HG02763 (cell line): ENCODE results near the gene ARHGEF10L.

Experiments used
- ATAC-seq: cut with Tn5 transposase; IDR thresholded peaks from one replicate; pipeline ENCODE4 v1.9.1; 2021; ENCODE audit warnings: mild to moderate bottlenecking, moderate library complexity; ENCODE audit not compliant: unreplicated experiment

Gene ARHGEF10L

DNA sequence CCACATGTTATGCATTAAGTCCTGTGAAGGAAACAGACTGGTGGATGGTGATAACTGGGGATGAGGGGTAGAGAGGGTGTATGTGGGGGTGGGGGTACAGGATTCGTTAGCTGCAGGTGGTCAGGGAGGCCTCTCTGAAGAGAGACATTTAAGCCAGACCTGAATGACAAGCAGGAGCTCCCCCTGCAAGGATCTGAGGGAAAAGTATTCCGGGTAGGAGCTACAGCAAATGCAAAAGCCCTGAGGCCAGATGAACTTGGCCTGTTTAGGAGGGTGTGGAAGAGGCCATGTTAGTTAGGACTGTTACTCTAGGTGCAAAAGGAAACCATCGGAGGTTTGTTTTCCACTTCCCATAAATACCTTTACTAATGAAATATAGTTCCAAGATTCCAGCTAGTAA, 9.9 kb downstream of the ARHGEF10L start:
- no peak for ATAC-seq

DNA sequence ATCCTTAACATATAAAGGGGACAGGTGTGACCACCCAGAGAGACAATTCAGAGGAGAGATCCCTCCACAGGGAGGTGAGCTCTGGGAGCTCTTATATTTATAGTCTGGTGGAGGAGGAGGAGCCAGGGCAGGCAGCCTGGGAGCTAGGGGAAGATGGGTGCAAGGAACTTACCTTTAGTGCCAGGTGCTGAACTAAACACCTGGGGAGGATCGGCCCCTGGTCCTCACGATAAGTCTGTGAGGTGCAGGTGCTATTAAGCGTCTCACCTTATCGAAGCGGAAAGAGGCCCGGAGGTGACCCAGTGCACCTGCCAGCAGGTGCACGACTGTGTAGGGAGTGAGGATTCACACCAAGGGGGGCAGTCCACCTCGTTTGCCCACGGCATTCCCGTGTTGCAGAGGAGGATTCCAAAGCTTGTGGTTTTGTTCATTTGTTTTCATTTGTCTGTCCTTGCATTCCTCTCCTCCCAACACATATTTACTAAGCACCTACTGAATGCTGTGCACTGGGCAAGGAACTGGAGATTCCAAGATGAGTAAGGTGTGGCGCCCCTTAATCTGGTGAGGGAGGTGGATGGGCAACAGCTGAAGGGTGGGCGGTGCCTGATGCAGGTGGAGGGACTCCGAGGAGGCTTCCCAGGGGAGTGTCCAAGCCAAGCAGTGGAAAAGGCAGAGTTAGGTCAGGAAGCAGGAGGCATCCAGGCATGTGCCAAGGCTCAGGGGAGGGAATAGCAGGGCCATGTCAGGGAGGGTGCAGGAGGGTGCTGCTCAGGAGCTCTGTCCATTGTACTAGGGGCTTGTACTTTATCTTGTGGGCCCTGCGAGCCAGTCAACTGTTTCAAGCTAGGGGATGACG, 11.5 kb downstream of the ARHGEF10L start:
- no peak for ATAC-seq

DNA sequence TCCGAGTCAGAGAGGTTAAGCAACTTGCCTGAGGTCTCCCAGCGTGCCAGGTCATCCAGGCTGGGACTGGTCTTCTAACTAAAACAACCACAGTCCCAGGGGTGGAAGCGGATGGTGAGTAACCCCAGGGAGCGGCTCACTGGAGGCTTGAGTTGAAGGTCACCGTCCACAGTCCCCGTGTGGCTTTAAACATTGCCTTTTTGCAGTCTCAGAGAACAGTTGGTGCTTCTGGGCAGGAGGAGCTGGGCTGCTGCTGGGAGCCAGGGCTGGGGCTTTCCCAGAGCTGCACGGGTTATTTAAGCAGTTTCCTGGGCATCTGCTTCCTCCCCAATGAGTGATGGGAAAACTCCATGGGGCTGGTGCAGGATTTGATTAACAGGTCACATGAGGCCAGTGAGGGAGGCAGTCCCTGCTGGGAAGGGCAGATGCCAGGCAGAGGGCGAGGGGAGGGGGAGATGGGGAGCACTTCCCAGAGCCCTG, 12.3 kb downstream of the ARHGEF10L start:
- no peak for ATAC-seq

DNA sequence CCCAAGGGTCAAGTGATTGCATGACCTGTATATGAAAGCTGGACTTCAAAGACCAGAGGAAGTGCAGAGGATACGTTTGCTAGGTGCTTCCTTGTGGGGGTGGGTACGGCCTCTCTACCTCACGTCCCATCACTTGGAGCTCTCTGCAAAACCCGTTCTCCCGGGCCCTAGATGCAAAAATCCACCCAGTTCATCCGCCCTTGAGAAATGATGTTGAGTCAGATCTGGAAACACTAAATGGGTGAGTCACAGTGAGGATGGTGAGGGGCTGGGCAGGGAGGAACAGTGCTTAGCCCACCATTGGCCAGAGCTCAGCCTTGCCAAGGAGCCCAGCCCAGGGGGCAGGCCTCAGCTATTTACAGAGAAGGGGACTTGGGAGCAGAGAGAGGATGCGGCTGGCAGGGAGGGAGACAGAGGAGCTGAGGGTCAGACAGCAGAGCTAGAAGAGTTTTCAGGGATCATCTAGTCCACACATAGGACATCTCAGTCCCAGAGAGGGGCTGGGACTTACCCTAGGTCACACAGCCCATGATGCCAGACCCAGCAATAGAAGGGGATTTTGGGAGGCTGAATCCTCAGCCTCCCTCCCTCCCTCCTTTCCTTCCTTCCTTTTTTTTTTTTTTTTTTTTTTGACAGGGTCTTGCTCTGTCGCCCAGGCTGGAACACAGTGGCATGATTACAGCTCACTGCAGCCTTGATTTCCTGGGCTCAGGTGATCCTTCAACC, 14.6 kb downstream of the ARHGEF10L start:
- no peak for ATAC-seq

DNA sequence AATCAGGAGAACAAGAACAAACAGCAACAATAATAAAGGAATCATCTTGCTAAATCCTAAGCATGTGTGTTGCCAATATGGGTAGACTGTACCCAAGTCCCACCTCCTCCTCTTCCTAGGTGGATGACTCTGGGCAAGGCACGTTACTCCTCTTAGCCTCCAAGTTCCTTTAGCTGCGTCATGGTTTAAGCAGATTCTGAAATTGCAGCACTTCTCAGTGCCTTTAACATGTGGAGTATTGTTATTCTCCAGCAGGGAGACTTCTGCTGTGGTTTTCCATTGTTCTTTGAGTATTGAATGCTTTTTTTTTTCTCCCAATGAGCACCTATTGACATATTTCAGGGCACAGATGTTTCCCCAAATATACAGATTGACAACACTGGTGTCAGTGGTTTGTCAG, 15.5 kb downstream of the ARHGEF10L start:
- no peak for ATAC-seq

DNA sequence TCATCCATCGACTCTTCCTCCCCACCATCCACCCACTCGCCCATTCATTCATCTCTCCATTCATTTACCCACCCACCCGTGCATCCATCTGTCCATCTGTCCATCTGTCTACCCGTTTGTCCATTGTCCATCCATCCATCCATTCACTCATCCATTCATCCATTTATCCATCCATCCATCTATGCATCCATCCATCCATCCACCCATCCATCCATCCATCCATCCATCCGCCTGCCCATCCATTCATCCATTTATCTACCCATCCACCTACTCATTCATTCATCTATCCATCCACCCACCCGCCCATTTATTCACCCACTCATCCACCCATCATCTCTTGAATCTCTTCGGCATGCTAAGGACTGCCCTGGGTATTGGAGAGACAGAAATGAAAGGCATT, 18.5 kb downstream of the ARHGEF10L start:
- no peak for ATAC-seq

DNA sequence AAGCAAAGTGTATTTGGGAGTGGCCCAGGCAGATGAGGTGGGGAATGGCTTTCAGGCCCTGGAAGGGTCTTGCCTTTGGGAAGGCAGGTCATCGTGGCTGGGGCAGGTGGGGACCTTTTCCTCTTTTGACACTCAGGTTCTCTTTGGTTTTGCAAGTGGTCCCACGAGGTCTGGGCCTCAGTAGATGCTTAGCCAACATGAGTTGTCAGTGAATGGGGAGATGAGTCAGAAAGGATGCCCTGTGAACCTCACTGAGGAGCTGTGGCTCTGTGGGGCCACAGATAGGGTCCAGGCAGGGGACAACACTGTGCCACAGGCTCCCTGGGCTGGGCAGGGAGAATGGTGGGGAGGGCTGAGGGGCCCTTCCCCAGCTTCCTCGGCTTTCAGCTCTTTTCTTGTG, 19.0 kb downstream of the ARHGEF10L start:
- no peak for ATAC-seq

DNA sequence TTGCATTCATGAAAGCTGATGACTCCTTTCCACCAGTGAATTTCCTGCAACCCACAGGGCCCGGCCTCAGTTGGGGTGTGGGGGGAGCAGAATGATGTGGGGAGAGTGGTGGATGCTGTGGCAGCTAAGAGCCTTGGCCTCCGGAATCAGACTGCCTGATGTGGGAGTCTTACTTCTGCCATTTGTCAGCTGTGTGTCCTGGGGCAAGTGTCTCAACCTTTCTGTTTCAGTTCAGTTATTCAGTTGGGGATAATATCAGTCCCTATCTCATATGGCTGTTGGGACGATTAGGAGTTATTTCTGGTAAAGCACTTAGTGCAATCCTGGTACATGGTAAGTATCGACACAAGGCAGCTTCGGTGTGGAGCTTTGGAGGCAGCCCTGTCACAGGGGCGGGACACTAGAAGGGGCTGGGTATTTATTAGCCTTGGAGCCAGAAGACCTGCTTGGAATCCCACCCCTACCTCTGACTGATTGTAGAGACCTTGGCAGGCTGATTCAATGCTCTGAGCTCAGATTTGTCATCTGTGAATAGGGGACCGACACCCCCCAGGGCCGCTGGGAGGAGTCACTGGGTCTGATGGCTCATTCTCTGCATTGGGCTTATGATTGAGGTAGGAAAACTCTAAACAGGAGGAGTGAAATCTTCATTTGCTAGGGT, 19.6 kb downstream of the ARHGEF10L start:
- no peak for ATAC-seq

DNA sequence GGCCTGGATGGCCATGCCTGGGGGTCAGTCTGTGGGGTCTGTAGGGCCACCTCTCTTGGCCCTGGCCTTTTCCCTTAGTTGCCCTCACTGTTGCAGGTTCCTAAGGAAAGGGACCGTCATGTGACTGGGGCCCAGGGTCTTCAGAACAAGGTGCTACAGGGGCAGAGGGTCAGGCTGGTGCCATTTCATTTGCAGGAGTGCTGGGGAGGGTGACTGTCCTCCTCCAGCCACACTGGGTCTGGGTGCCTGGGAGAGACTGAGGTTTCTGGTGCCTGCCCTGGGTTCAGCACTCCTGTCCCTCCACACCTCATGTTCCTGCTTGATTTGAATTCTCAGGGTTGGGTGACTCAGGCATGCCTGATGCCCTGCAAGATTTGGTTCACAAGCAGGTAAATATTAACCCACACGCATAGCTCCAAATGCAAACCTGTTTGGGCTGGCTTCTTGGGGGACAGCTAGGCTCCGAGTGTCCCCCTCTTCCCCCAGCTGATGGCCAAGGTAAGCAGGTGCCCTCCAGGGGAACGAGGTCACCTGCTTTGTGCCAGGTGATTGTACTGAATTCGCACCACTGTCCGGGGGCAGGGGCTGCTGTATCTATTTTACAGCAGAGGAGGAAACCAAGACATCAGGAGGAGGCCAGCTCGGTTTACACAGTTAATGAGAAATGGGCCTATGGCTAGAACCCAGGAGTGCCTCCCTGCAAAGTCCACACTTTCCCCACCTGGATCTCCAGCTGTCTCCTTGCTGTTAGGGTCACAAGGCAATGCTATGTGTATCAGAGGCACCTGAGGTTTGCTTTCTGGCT, 20.3 kb downstream of the ARHGEF10L start:
- no peak for ATAC-seq

DNA sequence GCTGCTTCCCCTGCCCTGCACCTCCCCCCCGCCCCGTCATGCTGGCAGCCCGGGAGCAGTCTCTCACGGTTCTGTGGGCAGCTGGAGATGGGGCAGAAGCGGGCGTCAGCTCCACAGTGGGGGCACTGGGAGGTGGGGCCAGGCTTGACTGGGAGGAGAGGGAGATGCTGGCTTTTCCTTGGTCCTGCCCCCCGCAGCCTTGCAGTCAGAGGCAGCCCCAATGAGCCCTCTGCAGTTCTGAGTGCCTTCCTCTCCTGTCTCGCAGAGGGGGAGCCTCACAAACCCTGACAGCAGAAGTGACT, 21.7 kb downstream of the ARHGEF10L start:
- ATAC-seq = no peak

DNA sequence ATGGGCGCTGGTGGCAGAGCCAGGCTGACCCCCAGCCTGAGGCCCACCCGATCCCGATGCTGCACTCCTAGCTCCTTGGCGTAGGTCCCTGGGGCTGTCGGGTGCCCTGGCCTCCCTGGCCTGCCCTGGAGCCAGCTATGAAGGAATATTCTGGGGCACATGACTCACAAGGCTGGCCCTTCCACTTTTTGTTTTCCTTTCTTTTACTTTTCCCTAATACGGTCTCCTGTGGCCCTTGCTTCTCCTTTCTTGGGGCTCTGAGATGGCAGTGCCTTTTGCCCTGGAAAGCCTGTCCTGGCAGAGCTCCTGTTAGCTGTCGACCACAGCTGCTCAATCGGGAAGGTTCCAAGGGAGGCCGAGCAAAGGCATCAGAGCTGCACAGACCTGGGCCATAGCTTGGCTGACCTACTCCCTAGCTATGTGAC, 22.1 kb downstream of the ARHGEF10L start:
- ATAC-seq = no peak

DNA sequence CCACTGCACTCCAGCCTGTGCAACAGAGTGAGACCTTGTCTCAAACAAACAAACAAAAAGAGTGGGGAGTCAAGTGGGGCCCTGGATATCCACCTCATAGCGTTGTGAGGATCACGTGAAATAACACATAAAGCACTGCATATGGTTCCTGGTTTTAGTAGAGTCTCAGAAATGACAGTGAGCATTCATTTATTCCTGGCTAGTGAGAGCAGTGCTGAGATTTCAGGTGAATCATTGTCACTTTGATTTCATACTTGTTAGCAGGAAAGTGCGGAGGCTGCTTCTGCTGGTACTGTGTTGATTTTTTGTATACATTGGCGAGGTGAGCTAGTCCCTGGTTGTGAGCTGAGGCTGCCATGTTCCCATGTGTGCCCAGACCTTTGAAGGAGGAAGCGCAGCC, 22.9 kb downstream of the ARHGEF10L start:
- ATAC-seq = no peak

DNA sequence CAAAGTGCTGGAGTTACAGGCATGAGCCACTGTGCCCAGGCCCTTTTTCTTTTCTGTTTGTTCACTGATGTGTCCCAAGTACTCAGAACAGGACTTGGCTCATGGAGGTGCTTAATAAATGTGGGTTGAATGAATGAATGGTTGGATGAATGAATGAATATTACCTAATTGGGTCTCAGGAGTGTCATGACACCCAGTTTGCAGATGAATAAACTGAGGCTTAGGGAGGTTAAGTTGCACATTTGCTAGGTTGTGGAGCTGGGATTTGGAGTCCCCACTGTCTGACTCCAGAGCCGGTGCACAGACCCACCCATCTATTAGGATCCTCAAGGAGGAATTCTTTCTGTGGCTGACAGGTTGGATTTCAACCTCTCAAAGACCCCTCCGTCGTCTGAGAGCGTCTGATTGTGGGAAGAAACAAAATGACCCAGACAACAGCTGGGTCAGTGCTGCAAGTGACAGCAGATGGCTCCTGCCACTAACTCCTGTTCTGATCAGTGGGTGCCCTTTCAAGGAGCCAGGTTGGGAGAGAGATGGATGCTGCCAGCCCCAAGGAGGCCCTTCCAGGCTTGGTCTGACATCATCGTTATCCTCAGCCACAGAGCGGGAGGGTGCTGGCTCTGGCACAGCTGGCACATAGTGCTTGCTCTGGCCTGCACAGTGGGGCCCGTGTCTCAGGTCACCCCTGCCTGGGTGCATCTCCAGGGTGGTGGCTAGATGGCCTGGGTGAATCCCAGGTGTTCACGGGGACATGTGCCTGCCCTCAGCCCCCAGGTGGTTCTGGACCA, 24.2 kb downstream of the ARHGEF10L start:
- ATAC-seq = no peak

DNA sequence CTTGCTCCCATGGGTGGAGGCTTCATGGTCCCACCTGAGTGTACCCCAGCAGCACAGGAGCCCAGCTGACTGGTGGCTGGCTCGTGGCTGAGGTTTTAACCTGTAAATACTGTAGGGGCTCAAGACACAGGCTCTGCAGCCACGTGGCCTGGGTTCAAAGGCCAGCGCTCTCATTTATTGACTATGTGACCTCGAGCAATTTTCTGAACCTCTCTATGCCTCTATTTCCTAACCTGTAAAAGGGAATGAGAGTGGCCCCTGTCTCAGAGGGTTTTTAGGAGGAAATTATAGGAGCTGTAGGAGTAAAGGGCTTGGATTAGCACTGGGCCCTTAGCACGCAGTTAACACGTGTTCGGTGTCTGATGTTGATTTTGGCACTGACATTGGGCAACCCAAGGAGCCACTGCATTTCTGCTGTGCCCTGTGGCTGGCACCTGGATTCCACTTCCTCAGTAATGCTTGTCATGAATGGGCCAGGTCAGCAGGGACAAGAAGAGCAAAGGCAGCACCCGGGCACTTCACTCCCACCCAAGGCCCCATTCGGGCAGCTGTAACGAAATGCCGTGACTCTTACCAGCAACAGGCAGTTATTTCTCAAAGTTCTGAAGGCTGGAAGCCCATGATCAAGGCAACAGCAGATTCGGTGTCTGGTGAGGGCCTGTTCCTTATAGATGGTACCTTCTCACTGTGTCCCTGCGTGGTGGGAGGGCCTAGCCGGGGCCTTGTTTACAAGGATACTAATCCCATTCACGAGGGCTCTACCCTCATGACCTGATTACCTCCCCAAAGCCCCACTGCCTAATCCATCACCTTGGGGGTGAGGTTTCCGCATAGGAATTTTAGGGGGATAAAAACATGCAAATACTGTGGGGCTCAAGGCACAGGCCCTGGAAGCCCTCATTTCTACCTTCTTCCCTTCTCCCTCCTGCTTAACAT, 25.2 kb downstream of the ARHGEF10L start:
- ATAC-seq = no peak

DNA sequence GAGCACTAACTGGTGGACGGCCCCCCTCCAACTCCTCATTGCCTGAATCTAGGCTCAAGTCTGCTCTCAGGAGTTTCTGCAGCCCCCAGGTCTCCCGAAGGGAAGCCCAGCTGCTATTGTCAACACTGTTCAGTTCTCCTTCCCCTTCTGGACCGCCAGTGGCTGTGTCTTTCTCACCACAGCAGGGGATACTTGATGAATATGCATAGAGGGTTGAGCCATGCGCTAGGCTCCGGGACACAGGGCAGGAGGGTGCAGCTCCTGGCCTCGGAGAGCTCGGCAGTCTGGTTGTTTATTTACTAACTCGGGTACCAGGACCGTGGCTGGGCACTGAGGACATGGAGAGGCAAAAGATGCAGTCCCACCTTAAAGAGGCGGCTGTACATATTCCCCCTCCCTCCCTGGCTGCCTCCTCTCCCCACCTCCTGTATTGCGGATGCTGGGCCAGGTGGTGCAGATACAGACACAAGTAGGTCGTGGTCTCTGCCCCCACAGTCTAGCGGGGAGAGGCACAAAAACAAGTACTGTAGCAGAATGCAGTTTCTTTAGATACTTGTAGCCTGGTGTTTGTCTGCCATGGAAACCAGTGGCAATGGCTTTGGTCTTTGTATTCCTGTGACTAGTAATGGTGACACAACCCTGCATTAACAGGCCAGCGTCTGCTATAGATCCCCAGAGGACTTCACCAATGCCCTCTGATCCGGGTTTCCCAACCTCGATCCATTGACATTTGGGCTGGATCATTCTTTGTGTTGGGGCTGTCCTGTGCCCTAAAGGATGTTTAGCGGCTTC, 26.2 kb downstream of the ARHGEF10L start:
- no peak for ATAC-seq

DNA sequence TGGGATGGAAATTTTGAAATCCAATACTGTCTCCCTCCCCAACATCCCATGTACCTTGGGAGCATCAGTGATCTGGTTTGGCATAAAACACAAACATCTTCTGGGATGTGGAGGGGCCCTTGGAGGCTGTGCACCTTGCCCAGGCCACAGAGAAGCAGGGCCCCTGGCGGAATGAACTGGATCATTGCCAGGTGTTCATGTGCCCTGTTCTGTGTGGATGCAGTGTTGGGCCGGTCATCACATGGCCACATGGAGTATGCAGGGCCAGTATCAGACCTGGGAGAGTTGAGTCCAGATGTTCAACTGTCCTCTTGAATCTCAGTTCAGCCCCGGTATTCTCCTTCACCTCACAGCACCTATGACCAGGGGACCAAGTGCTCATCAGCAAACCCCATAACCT, 26.9 kb downstream of the ARHGEF10L start:
- no peak for ATAC-seq

DNA sequence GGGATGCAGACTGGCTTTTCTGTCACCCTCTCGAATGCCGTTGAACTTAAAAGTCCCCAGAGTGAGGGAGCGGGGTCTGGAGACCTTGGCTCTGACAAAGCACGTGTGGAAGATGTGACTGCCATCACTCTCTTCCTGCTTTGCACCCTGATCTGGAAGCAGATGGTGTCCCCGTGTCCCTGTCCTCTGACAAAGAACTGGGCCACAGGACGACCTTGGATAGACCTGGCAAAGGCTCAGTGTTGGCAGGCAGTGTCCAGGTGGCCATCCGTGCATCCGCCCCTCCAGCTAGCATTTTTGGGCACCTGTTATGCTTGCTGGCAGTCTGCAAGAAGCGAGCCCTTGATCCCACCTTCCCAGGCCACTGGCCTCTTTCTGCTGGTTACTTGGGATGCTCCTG, 27.4 kb downstream of the ARHGEF10L start:
- no peak for ATAC-seq

DNA sequence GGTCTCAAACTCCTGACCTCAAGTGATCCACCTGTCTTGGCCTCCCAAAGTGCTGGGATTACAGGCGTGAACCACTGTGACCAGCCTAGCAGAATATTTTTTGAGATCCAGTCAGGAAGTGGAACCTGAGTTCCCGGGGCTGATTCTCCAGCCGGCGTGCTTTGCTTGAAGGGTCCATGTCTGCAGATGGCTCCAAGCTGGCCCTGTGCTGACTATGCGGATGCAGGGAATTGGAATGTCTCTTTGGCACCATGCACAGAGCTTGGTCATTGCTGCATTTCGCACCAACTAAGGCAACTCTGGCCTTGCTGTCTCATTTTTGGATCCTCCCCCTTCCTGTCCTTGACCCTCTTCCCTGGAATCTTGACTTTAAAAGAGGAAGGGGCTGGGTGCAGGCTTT, 28.1 kb downstream of the ARHGEF10L start:
- no peak for ATAC-seq
